ENCODE results near the gene SDK1. TPM values are rescaled to one million over a fixed set of nuclear protein-coding genes. Genes with fewer than 3 reads are reported as not detected.

SDK1 gene
- total and polyA plus RNA-seq, 10 of the 15 experiments (the other 5 are each of a cell fraction or from before 2014, with no cell fraction given): 0.14 to 0.33 TPM; not detected in 8

DNA sequence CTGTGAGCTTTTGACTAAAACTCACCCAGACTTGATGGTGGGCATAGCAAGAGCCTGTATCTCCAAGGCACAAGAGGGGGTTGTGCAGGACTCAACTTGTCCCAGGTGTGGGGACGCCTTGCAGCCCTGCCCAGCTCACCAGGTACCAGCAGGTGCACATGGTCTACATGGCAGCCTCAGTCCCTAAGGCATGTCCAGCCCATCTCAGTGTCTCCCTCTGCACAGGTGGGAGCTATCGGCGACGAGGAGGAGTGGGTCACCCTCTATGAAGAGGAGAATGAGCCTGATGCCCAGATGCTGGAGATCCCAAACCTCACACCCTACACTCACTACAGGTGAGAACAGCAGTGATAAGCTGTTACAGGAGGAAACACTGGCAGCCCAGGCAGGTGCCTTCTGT lies 809.4 kb downstream of the SDK1 start:
- no peak overlapping the region for H3K27ac ChIP-seq (ENCODE audit: control insufficient read depth, insufficient read depth)
- H2AFZ ChIP-seq (ENCODE audit: control insufficient read depth, low read depth, low read length): no peak overlapping the region
- ATAC-seq (no peak), DNase-seq (ENCODE audit: low read depth, low spot score) (no peak), FAIRE-seq (no peak)
- BruUV-seq (replicated peaks): no TSS peak
- H3K36me3 ChIP-seq (ENCODE audit: control insufficient read depth in 2 of 2, insufficient read depth in 2 of 2, low read length in 1 of 2): no peaks in the 10 kb centered on the region
- no peak overlapping the region for H3K4me2 ChIP-seq (ENCODE audit: control insufficient read depth, insufficient read depth)
- no peaks in the 10 kb centered on the region for H3K79me2 ChIP-seq (ENCODE audit: control insufficient read depth, insufficient read depth, low read length)
- ChIA-PET RAD21 (ENCODE audit: unreplicated experiment) (no interaction called here), POLR2A (no interaction called here), SMC1A (ENCODE audit: uncharacterized antibody, unreplicated experiment) (no interaction called here), CTCF (no interaction called here)
- no peak overlapping the region for H3K9ac ChIP-seq (ENCODE audit: control insufficient read depth, insufficient read depth, low read length)
- H4K20me1 ChIP-seq (ENCODE audit: control insufficient read depth, insufficient read depth): no peaks in the 10 kb centered on the region
- no peak overlapping the region for H3K4me3 ChIP-seq
- no peaks in the 10 kb centered on the region; the same call in 2 of the 3 replicates for H3K9me3 ChIP-seq (replicated peaks; ENCODE audit: control insufficient read depth, insufficient read depth, low read length)
- in situ Hi-C loops (cut with MboI): loop anchor here (10.0 kb wide), 1 partner anchor 56 kb away; no protein-coding TSS in a partner anchor
- no peaks in the 10 kb centered on the region for H3K27me3 ChIP-seq (replicated peaks in 1 of 2; ENCODE audit: control insufficient read depth in 2 of 2, insufficient read depth in 2 of 2, low read length in 1 of 2)
- no peak for TF ChIP-seq STAT1 (conservative IDR thresholded peaks at IDR 0.05)
- 42% methylated on average over 4 of the region's 4 CpGs for WGBS (ENCODE audit: insufficient coverage, insufficient replicate concordance, low lambda C conversion rate, missing lambda C conversion rate)
- H3K4me1 ChIP-seq (ENCODE audit: control insufficient read depth, insufficient read depth, low read length): no peaks in the 10 kb centered on the region
- intact Hi-C loops (cut with micrococcal nuclease; ENCODE audit: unreplicated experiment): no loop called here

DNA sequence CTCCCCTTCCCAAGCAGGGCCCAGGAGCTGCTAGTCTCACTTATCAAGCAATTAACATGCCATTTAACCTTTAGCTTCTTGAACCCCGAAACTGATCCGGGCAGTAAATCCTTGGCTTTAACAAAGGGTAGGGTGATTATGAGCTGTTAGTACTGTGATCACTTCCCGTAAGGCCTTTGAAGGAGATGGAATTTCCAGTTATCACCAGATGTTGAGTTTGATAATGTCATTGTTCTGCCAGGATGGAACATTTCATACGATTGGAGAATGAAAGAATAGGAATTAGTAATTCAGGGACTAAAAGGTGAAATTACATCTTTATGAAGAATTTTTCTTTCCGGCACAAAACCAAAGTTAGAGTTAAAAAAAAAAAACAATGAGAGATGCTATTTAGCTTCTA lies 810.1 kb downstream of the SDK1 start:
- ATAC-seq (no peak), DNase-seq (ENCODE audit: low read depth, low spot score) (no peak), FAIRE-seq (no peak)
- ChIA-PET POLR2A (no interaction called here), SMC1A (ENCODE audit: uncharacterized antibody, unreplicated experiment) (interaction anchor here (0.6 kb wide), 1 partner anchor 503 kb away, joined by 3 read pairs; no protein-coding TSS in a partner anchor), RAD21 (ENCODE audit: unreplicated experiment) (no interaction called here), CTCF (no interaction called here)
- in situ Hi-C loops (cut with MboI): loop anchor here (10.0 kb wide), 1 partner anchor 56 kb away; no protein-coding TSS in a partner anchor
- Histone ChIP-seq H3K79me2 (ENCODE audit: control insufficient read depth, insufficient read depth, low read length) (no peaks in the 10 kb centered on the region), H3K4me1 (ENCODE audit: control insufficient read depth, insufficient read depth, low read length) (no peaks in the 10 kb centered on the region), H3K4me2 (ENCODE audit: control insufficient read depth, insufficient read depth) (no peak overlapping the region), H3K27me3 (replicated peaks in 1 of 2; ENCODE audit: control insufficient read depth in 2 of 2, insufficient read depth in 2 of 2, low read length in 1 of 2) (no peaks in the 10 kb centered on the region), H4K20me1 (ENCODE audit: control insufficient read depth, insufficient read depth) (no peaks in the 10 kb centered on the region), H3K36me3 (ENCODE audit: control insufficient read depth in 2 of 2, insufficient read depth in 2 of 2, low read length in 1 of 2) (no peaks in the 10 kb centered on the region), H3K27ac (ENCODE audit: control insufficient read depth, insufficient read depth) (no peak overlapping the region), H3K9ac (ENCODE audit: control insufficient read depth, insufficient read depth, low read length) (no peak overlapping the region), H3K9me3 (replicated peaks; ENCODE audit: control insufficient read depth, insufficient read depth, low read length) (no peaks in the 10 kb centered on the region; the same call in 2 of the 3 replicates), H3K4me3 (no peak overlapping the region), H2AFZ (ENCODE audit: control insufficient read depth, low read depth, low read length) (no peak overlapping the region)
- WGBS (ENCODE audit: insufficient coverage, insufficient replicate concordance, low lambda C conversion rate, missing lambda C conversion rate): 32% methylated on average over 5 of the region's 5 CpGs
- intact Hi-C loops (cut with micrococcal nuclease; ENCODE audit: unreplicated experiment): no loop called here
- no peak for TF ChIP-seq WRNIP1 (IDR thresholded peaks at IDR 0.05; ENCODE audit: borderline replicate concordance, low read depth, low read length)
- TF ChIP-seq MYB (IDR thresholded peaks at IDR 0.05; ENCODE audit: borderline replicate concordance, low read depth, low read length): no peak
- TF ChIP-seq BRCA1 (IDR thresholded peaks at IDR 0.05; ENCODE audit: low read depth, low read length): no peak
- no peak for TF ChIP-seq POU2F2 (IDR thresholded peaks at IDR 0.05; ENCODE audit: borderline replicate concordance, low read depth, low read length)
- no peak for TF ChIP-seq SREBF2 (IDR thresholded peaks at IDR 0.05; ENCODE audit: low read length)
- TF ChIP-seq, protein P1, sequence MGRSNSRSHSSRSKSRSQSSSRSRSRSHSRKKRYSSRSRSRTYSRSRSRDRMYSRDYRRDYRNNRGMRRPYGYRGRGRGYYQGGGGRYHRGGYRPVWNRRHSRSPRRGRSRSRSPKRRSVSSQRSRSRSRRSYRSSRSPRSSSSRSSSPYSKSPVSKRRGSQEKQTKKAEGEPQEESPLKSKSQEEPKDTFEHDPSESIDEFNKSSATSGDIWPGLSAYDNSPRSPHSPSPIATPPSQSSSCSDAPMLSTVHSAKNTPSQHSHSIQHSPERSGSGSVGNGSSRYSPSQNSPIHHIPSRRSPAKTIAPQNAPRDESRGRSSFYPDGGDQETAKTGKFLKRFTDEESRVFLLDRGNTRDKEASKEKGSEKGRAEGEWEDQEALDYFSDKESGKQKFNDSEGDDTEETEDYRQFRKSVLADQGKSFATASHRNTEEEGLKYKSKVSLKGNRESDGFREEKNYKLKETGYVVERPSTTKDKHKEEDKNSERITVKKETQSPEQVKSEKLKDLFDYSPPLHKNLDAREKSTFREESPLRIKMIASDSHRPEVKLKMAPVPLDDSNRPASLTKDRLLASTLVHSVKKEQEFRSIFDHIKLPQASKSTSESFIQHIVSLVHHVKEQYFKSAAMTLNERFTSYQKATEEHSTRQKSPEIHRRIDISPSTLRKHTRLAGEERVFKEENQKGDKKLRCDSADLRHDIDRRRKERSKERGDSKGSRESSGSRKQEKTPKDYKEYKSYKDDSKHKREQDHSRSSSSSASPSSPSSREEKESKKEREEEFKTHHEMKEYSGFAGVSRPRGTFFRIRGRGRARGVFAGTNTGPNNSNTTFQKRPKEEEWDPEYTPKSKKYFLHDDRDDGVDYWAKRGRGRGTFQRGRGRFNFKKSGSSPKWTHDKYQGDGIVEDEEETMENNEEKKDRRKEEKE (IDR thresholded peaks at IDR 0.05): no peak
- no TSS peak for BruUV-seq (replicated peaks)

Data from GM12878 (cell line).